ENCODE results near the gene CBX5. TPM values are rescaled to one million over a fixed set of nuclear protein-coding genes. Genes with fewer than 3 reads are reported as not detected.
"Not testable (repeated sequence)": the region's sequence is repeated elsewhere in the genome, so short reads cannot be mapped to it uniquely, and the experiment has no call there.

The CBX5 gene
- total RNA-seq, 2 donors from 2014 or later: 230 to 341 TPM

- no peak overlapping the region for H3K27ac Mint-ChIP-seq
Measured at GRCh38 chr12:54232790-54233189, 47.1 kb downstream of the CBX5 start.

GRCh38 chr12:54231269-54231668, 48.7 kb downstream of the CBX5 start:
- not testable (repeated sequence) for H3K27ac Mint-ChIP-seq; H3K4me1 ChIP-seq (ENCODE audit: control insufficient read depth, insufficient read depth, low read length); H3K9me3 Mint-ChIP-seq; H3K4me3 ChIP-seq (ENCODE audit: low read length); H3K4me3 Mint-ChIP-seq; H3K27ac ChIP-seq (ENCODE audit: low read depth, low read length); H3K9ac ChIP-seq (ENCODE audit: extremely low read depth, low read length, poor library complexity, severe bottlenecking); DNase-seq; H3K9me3 ChIP-seq (ENCODE audit: control insufficient read depth, low read length); H3K4me1 Mint-ChIP-seq; H3K27me3 ChIP-seq (ENCODE audit: control insufficient read depth, insufficient read depth, low read length, poor library complexity, severe bottlenecking); H3K27me3 Mint-ChIP-seq (ENCODE audit: insufficient read depth)
- peaks cover 14% of the 10 kb centered on the region for H3K36me3 Mint-ChIP-seq (ENCODE audit: low read depth)
- peaks cover 18% of the 10 kb centered on the region for H3K36me3 ChIP-seq (ENCODE audit: control insufficient read depth, insufficient read depth, low read length)
- WGBS, 2 experiments (ENCODE audit: insufficient coverage in 1 of 2, insufficient read length in 1 of 2): 94 to 100% methylated on average over 3 of the region's 3 CpGs

More at GRCh38 chr12:54232790-54233189, 47.1 kb downstream of the CBX5 start:
- Histone ChIP-seq H3K9ac (ENCODE audit: extremely low read depth, low read length, poor library complexity, severe bottlenecking) (no peak overlapping the region), H3K27ac (ENCODE audit: low read depth, low read length) (no peak overlapping the region), H3K9me3 (ENCODE audit: control insufficient read depth, low read length) (no peaks in the 10 kb centered on the region), H3K27me3 (ENCODE audit: control insufficient read depth, insufficient read depth, low read length, poor library complexity, severe bottlenecking) (no peaks in the 10 kb centered on the region), H3K4me1 (ENCODE audit: control insufficient read depth, insufficient read depth, low read length) (no peaks in the 10 kb centered on the region), H3K4me3 (ENCODE audit: low read length) (no peak overlapping the region), H3K36me3 (ENCODE audit: control insufficient read depth, insufficient read depth, low read length) (peaks cover 31% of the 10 kb centered on the region)
- peak; percentile 69 for DNase-seq
- TF ChIP-seq, protein P1, sequence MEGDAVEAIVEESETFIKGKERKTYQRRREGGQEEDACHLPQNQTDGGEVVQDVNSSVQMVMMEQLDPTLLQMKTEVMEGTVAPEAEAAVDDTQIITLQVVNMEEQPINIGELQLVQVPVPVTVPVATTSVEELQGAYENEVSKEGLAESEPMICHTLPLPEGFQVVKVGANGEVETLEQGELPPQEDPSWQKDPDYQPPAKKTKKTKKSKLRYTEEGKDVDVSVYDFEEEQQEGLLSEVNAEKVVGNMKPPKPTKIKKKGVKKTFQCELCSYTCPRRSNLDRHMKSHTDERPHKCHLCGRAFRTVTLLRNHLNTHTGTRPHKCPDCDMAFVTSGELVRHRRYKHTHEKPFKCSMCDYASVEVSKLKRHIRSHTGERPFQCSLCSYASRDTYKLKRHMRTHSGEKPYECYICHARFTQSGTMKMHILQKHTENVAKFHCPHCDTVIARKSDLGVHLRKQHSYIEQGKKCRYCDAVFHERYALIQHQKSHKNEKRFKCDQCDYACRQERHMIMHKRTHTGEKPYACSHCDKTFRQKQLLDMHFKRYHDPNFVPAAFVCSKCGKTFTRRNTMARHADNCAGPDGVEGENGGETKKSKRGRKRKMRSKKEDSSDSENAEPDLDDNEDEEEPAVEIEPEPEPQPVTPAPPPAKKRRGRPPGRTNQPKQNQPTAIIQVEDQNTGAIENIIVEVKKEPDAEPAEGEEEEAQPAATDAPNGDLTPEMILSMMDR (conservative IDR thresholded peaks at IDR 0.05): peak; percentile 54
- H3K4me1 Mint-ChIP-seq: no peaks in the 10 kb centered on the region
- H3K9me3 Mint-ChIP-seq: no peaks in the 10 kb centered on the region
- H3K36me3 Mint-ChIP-seq (ENCODE audit: low read depth): peaks cover 26% of the 10 kb centered on the region
- H3K27me3 Mint-ChIP-seq (ENCODE audit: insufficient read depth): no peaks in the 10 kb centered on the region
- H3K4me3 Mint-ChIP-seq: no peak overlapping the region
- WGBS, 2 experiments (ENCODE audit: insufficient coverage in 1 of 2, insufficient read length in 1 of 2): 100% methylated on average over 2 of the region's 2 CpGs

- TF ChIP-seq, protein P1 (conservative IDR thresholded peaks at IDR 0.05): no peak
- no peak overlapping the region for H3K9ac ChIP-seq (ENCODE audit: extremely low read depth, low read length, poor library complexity, severe bottlenecking)
- H3K4me1 ChIP-seq (ENCODE audit: control insufficient read depth, insufficient read depth, low read length): no peaks in the 10 kb centered on the region
- Mint-ChIP-seq H3K9me3 (no peaks in the 10 kb centered on the region), H3K27ac (no peak overlapping the region), H3K36me3 (ENCODE audit: low read depth) (peaks cover 6% of the 10 kb centered on the region), H3K27me3 (ENCODE audit: insufficient read depth) (no peaks in the 10 kb centered on the region), H3K4me3 (no peak overlapping the region), H3K4me1 (no peaks in the 10 kb centered on the region)
- no peak overlapping the region for H3K27ac ChIP-seq (ENCODE audit: low read depth, low read length)
- no peak for DNase-seq
- H3K9me3 ChIP-seq (ENCODE audit: control insufficient read depth, low read length): no peaks in the 10 kb centered on the region
- peaks cover 12% of the 10 kb centered on the region for H3K36me3 ChIP-seq (ENCODE audit: control insufficient read depth, insufficient read depth, low read length)
- 96 to 100% methylated on average over 2 of the region's 2 CpGs for WGBS, 2 experiments (ENCODE audit: insufficient coverage in 1 of 2, insufficient read length in 1 of 2)
- no peak overlapping the region for H3K4me3 ChIP-seq (ENCODE audit: low read length)
- H3K27me3 ChIP-seq (ENCODE audit: control insufficient read depth, insufficient read depth, low read length, poor library complexity, severe bottlenecking): no peaks in the 10 kb centered on the region
Measured at GRCh38 chr12:54230555-54230954, 49.4 kb downstream of the CBX5 start.

DNA sequence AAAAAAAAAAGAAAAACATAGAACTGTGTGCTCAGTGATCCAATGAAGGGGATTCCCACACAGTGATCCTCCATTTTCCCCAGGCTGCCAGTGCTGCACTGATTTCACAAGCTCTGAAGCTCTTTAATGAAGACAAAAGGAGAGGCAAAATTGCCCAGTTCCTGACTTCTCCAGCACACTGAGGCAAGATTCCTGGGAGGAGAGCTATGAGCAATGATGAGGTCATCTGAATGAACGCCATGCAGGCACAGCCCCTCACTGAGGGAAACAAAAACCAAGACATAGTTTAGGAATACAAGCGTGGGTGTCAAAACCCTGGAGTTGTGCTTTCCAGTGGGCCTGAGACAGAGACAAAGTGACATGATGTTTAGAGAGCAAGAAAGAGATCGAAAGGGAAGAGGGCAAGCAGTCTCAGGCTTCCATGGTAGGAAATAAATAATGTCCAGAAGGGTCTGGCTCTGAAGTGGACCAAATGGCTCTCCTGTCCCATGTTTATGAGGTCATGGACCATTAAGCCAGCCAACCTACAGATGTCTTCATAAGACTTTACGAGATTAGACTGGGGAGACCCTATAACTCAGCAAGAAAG, 50.2 kb downstream of the CBX5 start:
- Histone ChIP-seq H3K36me3 (ENCODE audit: control insufficient read depth, insufficient read depth, low read length) (peaks cover 9% of the 10 kb centered on the region), H3K27ac (ENCODE audit: low read depth, low read length) (peak overlapping the region; percentile 69), H3K4me1 (ENCODE audit: control insufficient read depth, insufficient read depth, low read length) (no peaks in the 10 kb centered on the region), H3K4me3 (ENCODE audit: low read length) (no peak overlapping the region), H3K9me3 (ENCODE audit: control insufficient read depth, low read length) (no peaks in the 10 kb centered on the region), H3K9ac (ENCODE audit: extremely low read depth, low read length, poor library complexity, severe bottlenecking) (no peak overlapping the region), H3K27me3 (ENCODE audit: control insufficient read depth, insufficient read depth, low read length, poor library complexity, severe bottlenecking) (no peaks in the 10 kb centered on the region)
- H3K27ac Mint-ChIP-seq: no peak overlapping the region
- 81 to 91% methylated on average over 4 of the region's 4 CpGs for WGBS, 2 experiments (ENCODE audit: insufficient coverage in 1 of 2, insufficient read length in 1 of 2)
- H3K9me3 Mint-ChIP-seq: no peaks in the 10 kb centered on the region
- no peak overlapping the region for H3K4me3 Mint-ChIP-seq
- H3K4me1 Mint-ChIP-seq: no peaks in the 10 kb centered on the region
- H3K36me3 Mint-ChIP-seq (ENCODE audit: low read depth): peaks cover 4% of the 10 kb centered on the region
- TF ChIP-seq, protein P1 (conservative IDR thresholded peaks at IDR 0.05): no peak
- DNase-seq: no peak
- no peaks in the 10 kb centered on the region for H3K27me3 Mint-ChIP-seq (ENCODE audit: insufficient read depth)
